ENCODE measurements around the gene CSNK1D. TPM values are rescaled to one million over a fixed set of nuclear protein-coding genes. Genes with fewer than 3 reads are reported as not detected.

Gene CSNK1D
- total and polyA plus RNA-seq, 9 donors = 46.0 to 160 (median 121) TPM

GRCh38 chr17:82280537-82280936, 7.0 kb upstream of the CSNK1D start:
- no peak overlapping the region for H3K27ac ChIP-seq
- H3K4me1 ChIP-seq (ENCODE audit: insufficient read depth) = no peaks in the 10 kb centered on the region
- no peaks in the 10 kb centered on the region for H3K27me3 ChIP-seq
- no peak overlapping the region for H3K4me3 ChIP-seq
- 86 to 91% (median 86%) methylated on average over 8 of the region's 8 CpGs for WGBS, 3 donors
- intact Hi-C loops (cut with DNase I) = no loop called here
- TF ChIP-seq CTCF (IDR thresholded peaks at IDR 0.05) (no peak), POLR2A (IDR thresholded peaks at IDR 0.05) (no peak), EP300 (IDR thresholded peaks at IDR 0.05) (no peak)
- no peak for DNase-seq
- H3K9me3 ChIP-seq = no peaks in the 10 kb centered on the region
- no peaks in the 10 kb centered on the region for H3K36me3 ChIP-seq

GRCh38 chr17:82278786-82279391, 5.4 kb upstream of the CSNK1D start:
- Histone ChIP-seq H3K27ac (no peak overlapping the region), H3K9me3 (no peaks in the 10 kb centered on the region), H3K27me3 (no peaks in the 10 kb centered on the region), H3K4me1 (ENCODE audit: insufficient read depth) (no peaks in the 10 kb centered on the region), H3K4me3 (no peak overlapping the region), H3K36me3 (no peaks in the 10 kb centered on the region)
- WGBS, 3 donors = 72 to 81% (median 76%) methylated on average over 16 of the region's 16 CpGs
- no peak for DNase-seq
- TF ChIP-seq POLR2A (IDR thresholded peaks at IDR 0.05) = no peak
- no peak for TF ChIP-seq CTCF (IDR thresholded peaks at IDR 0.05)
- no peak for TF ChIP-seq EP300 (IDR thresholded peaks at IDR 0.05)
- intact Hi-C loops (cut with DNase I) = no loop called here

- Histone ChIP-seq H3K27me3 (no peaks in the 10 kb centered on the region), H3K9me3 (no peaks in the 10 kb centered on the region), H3K36me3 (no peaks in the 10 kb centered on the region), H3K4me1 (ENCODE audit: insufficient read depth) (no peaks in the 10 kb centered on the region), H3K4me3 (no peak overlapping the region), H3K27ac (no peak overlapping the region)
- 81 to 83% (median 81%) methylated on average over 9 of the region's 9 CpGs for WGBS, 3 donors
- intact Hi-C loops (cut with DNase I) = no loop called here
- DNase-seq = no peak
- no peak for TF ChIP-seq CTCF (IDR thresholded peaks at IDR 0.05)
- no peak for TF ChIP-seq EP300 (IDR thresholded peaks at IDR 0.05)
- no peak for TF ChIP-seq POLR2A (IDR thresholded peaks at IDR 0.05)
Observed at GRCh38 chr17:82278308-82278707, 4.8 kb upstream of the CSNK1D start.

GRCh38 chr17:82277851-82278250, 4.4 kb upstream of the CSNK1D start:
- Histone ChIP-seq H3K27me3 (no peaks in the 10 kb centered on the region), H3K36me3 (no peaks in the 10 kb centered on the region), H3K27ac (no peak overlapping the region), H3K4me1 (ENCODE audit: insufficient read depth) (no peaks in the 10 kb centered on the region), H3K4me3 (no peak overlapping the region), H3K9me3 (no peaks in the 10 kb centered on the region)
- WGBS, 3 donors = 66 to 71% (median 68%) methylated on average over 12 of the region's 12 CpGs
- TF ChIP-seq EP300 (IDR thresholded peaks at IDR 0.05) (no peak), CTCF (IDR thresholded peaks at IDR 0.05) (no peak), POLR2A (IDR thresholded peaks at IDR 0.05) (no peak)
- intact Hi-C loops (cut with DNase I) = no loop called here
- no peak for DNase-seq

Measured in ovary (tissue), 9 donors.